Astrocyte (in vitro differentiated cells and primary cell): ENCODE data around the gene SLC5A2. TPM values are rescaled to one million over a fixed set of nuclear protein-coding genes. Genes with fewer than 3 reads are reported as not detected.

Experiments used
- DNase-seq: peaks from one replicate; pipeline ENCODE4 v3.0.0-alpha.2; 2010; ENCODE audit warnings: low read depth
- FAIRE-seq: peaks from 2 replicates; lab custom pipeline; 2011; peaks lifted over from hg19 to GRCh38; lab: Jason Lieb, UNC
- H2AFZ ChIP-seq: 2 replicates; pipeline ENCODE4 v1.6.0; 2012; ENCODE audit warnings: low read depth, low read length, inconsistent platforms
- H3K27ac ChIP-seq: 2 replicates; pipeline ENCODE4 v1.5.1; 2011; ENCODE audit warnings: low read depth, low read length, inconsistent platforms
- H3K27me3 ChIP-seq: 2 replicates; pipeline ENCODE4 v1.6.0; 2011; ENCODE audit warnings: low read length, inconsistent platforms; ENCODE audit not compliant: insufficient read depth
- H3K36me3 ChIP-seq: 2 replicates; pipeline ENCODE4 v1.5.1; 2011; ENCODE audit warnings: low read length, inconsistent platforms; ENCODE audit not compliant: insufficient read depth
- H3K4me1 ChIP-seq: 2 replicates; pipeline ENCODE4 v1.5.1; 2011; ENCODE audit warnings: low read length, inconsistent platforms; ENCODE audit not compliant: insufficient read depth
- H3K4me2 ChIP-seq: 2 replicates; pipeline ENCODE4 v1.6.0; 2012; ENCODE audit warnings: low read length, inconsistent platforms
- H3K4me3 ChIP-seq: 2 replicates; pipeline ENCODE4 v1.5.1; 2011; ENCODE audit warnings: low read depth, mild to moderate bottlenecking, low read length, inconsistent platforms; ENCODE audit not compliant: insufficient read depth
- H3K79me2 ChIP-seq: 2 replicates; pipeline ENCODE4 v1.6.0; 2012; ENCODE audit warnings: mild to moderate bottlenecking, low read length, inconsistent platforms; ENCODE audit not compliant: insufficient read depth
- H3K9ac ChIP-seq: 2 replicates; pipeline ENCODE4 v1.6.0; 2012; ENCODE audit warnings: mild to moderate bottlenecking, low read length, inconsistent platforms
- H3K9me3 ChIP-seq: 2 replicates; pipeline ENCODE4 v1.5.1; 2012; ENCODE audit warnings: low read depth, mild to moderate bottlenecking, low read length, inconsistent platforms; ENCODE audit not compliant: insufficient read depth
- H4K20me1 ChIP-seq: 2 replicates; pipeline ENCODE4 v1.6.0; 2012; ENCODE audit warnings: low read length, inconsistent platforms; ENCODE audit not compliant: insufficient read depth
- H3K27ac Mint-ChIP-seq: one replicate; pipeline ENCODE4 v1.8.0; 2021; ENCODE audit warnings: mild to moderate bottlenecking, mixed read lengths; ENCODE audit not compliant: unreplicated experiment
- H3K27me3 Mint-ChIP-seq: one replicate; pipeline ENCODE4 v1.8.0; 2021; ENCODE audit warnings: low read depth, mixed read lengths; ENCODE audit not compliant: unreplicated experiment
- H3K36me3 Mint-ChIP-seq: one replicate; pipeline ENCODE4 v1.8.0; 2021; ENCODE audit warnings: low read depth, mixed read lengths; ENCODE audit not compliant: unreplicated experiment
- H3K4me1 Mint-ChIP-seq: one replicate; pipeline ENCODE4 v1.8.0; 2021; ENCODE audit warnings: low read depth, mixed read lengths; ENCODE audit not compliant: unreplicated experiment
- H3K4me3 Mint-ChIP-seq: one replicate; pipeline ENCODE4 v1.8.0; 2021; ENCODE audit warnings: mild to moderate bottlenecking, moderate library complexity, mixed read lengths; ENCODE audit not compliant: unreplicated experiment
- H3K9me3 Mint-ChIP-seq: one replicate; pipeline ENCODE4 v1.8.0; 2021; ENCODE audit warnings: mild to moderate bottlenecking, mixed read lengths; ENCODE audit not compliant: unreplicated experiment
- EZH2 ChIP-seq: IDR thresholded peaks from 2 replicates; pipeline ENCODE4 v1.6.1; 2012; ENCODE audit warnings: mild to moderate bottlenecking, low read length, inconsistent platforms; ENCODE audit not compliant: insufficient read depth
- total RNA-seq: library from RNA; stranded (reverse); gene quantifications from 2 replicates; pipeline ENCODE4 v1.2.1, GENCODE V29; 2021
- TF ChIP-seq, protein P1 (sequence below): IDR thresholded peaks from 2 replicates; pipeline ENCODE4 v1.5.1; 2011; ENCODE audit warnings: low read depth, mild to moderate bottlenecking, inconsistent platforms, low read length, moderate library complexity; ENCODE audit not compliant: insufficient read depth

Gene SLC5A2
- total RNA-seq, 1 donor from 2014 or later = not detected

DNA sequence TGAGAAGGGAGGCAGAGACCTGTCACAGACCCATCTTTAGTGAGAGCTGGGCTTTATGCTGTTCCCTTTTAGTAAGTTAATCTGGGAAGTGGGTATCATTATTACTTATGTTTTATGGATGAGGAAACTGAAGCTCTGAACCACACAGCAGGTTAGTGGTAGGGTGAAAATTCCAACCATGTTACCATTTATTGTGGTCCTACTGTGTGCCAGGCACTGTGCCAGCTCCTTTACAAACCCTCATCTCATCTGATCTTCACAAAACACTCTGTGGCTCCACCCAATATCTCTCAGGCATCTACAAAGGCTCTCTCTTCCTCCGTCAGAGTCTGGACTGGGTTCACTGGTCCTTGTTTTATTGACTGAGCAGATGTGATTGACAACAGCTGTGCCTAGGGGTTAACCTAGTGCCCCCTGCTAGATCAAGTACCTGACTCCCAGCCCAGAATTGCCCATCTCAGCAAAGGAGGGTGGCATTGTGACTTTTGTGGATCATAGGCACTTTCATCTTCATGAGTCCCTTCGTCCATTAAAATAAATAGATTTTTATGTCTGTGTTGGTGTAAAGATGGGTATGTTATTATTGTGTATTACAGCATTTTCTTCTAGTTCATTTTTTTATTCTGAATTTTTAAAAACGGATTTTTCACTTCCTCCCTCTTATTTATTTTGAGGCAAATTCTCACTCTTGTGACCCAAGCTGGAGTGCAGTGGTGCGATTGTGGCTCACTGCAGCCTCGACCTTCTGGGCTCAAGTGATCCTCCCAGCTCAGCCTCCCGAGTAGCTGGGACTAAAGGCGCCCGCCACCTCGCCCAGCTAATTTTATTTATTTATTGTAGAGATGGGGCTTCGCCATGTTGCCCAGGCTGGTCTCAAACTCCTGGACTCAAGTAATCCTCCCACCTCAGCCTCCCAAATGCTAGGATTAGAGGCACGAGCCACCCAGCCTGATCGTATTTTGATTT is 7.9 kb upstream of the SLC5A2 start:
- Histone ChIP-seq H3K4me1 (peaks cover 38% of the 10 kb centered on the region), H3K36me3 (peaks cover 22% of the 10 kb centered on the region), H3K9me3 (peaks cover 4% of the 10 kb centered on the region), H3K9ac (peak overlapping the region; percentile 17), H4K20me1 (peaks cover 71% of the 10 kb centered on the region), H3K79me2 (peaks cover 55% of the 10 kb centered on the region), H3K27me3 (no peaks in the 10 kb centered on the region), H3K4me2 (peak overlapping the region; percentile 89), H2AFZ (no peak overlapping the region), H3K4me3 (peak overlapping the region; percentile 27), H3K27ac (peak overlapping the region; percentile 13)
- DNase-seq (no peak), FAIRE-seq (no peak)
- Mint-ChIP-seq H3K9me3 (no peaks in the 10 kb centered on the region), H3K4me3 (peak overlapping the region; percentile 68), H3K36me3 (peaks cover 36% of the 10 kb centered on the region), H3K27ac (no peak overlapping the region), H3K4me1 (peaks cover 26% of the 10 kb centered on the region), H3K27me3 (no peaks in the 10 kb centered on the region)
- TF ChIP-seq, protein P1, sequence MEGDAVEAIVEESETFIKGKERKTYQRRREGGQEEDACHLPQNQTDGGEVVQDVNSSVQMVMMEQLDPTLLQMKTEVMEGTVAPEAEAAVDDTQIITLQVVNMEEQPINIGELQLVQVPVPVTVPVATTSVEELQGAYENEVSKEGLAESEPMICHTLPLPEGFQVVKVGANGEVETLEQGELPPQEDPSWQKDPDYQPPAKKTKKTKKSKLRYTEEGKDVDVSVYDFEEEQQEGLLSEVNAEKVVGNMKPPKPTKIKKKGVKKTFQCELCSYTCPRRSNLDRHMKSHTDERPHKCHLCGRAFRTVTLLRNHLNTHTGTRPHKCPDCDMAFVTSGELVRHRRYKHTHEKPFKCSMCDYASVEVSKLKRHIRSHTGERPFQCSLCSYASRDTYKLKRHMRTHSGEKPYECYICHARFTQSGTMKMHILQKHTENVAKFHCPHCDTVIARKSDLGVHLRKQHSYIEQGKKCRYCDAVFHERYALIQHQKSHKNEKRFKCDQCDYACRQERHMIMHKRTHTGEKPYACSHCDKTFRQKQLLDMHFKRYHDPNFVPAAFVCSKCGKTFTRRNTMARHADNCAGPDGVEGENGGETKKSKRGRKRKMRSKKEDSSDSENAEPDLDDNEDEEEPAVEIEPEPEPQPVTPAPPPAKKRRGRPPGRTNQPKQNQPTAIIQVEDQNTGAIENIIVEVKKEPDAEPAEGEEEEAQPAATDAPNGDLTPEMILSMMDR = no peak
- no peak for TF ChIP-seq EZH2

DNA sequence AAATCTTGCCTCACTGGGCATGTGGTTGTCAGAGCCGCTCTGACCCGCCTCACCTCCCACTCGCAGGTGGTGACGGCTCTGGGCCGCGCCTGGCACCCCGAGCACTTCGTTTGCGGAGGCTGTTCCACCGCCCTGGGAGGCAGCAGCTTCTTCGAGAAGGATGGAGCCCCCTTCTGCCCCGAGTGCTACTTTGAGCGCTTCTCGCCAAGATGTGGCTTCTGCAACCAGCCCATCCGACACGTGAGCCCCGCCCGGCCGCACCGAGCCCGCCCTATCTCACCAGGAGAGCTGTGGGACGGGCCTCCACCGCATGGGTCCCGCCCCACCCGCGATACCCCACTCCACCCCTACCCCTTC is 7.0 kb upstream of the SLC5A2 start:
- no peak overlapping the region for H3K4me3 ChIP-seq
- no peak overlapping the region for H3K9ac ChIP-seq
- FAIRE-seq (no peak), DNase-seq (no peak)
- H3K27ac ChIP-seq = no peak overlapping the region
- Mint-ChIP-seq H3K4me3 (peak overlapping the region; percentile 76), H3K9me3 (no peaks in the 10 kb centered on the region), H3K27ac (no peak overlapping the region), H3K4me1 (peaks cover 29% of the 10 kb centered on the region), H3K36me3 (peaks cover 36% of the 10 kb centered on the region), H3K27me3 (no peaks in the 10 kb centered on the region)
- peaks cover 38% of the 10 kb centered on the region for H3K4me1 ChIP-seq
- H3K27me3 ChIP-seq = no peaks in the 10 kb centered on the region
- H4K20me1 ChIP-seq = peaks cover 78% of the 10 kb centered on the region
- peak overlapping the region; percentile 54 for H3K4me2 ChIP-seq
- TF ChIP-seq EZH2 = no peak
- TF ChIP-seq, protein P1 = no peak
- H3K9me3 ChIP-seq = peaks cover 4% of the 10 kb centered on the region
- H3K36me3 ChIP-seq = peaks cover 22% of the 10 kb centered on the region
- no peak overlapping the region for H2AFZ ChIP-seq
- H3K79me2 ChIP-seq = peaks cover 50% of the 10 kb centered on the region
